WERI-Rb-1 (cell line): ENCODE data around the gene DGKZ.
A peak's percentile ranks its signal among the peaks of the same experiment; 100 is the strongest.
"Not testable (repeated sequence)": the region's sequence is repeated elsewhere in the genome, so short reads cannot be mapped to it uniquely, and the experiment has no call there.

Experiments used
- DNase-seq: peaks from one replicate; pipeline ENCODE4 v3.0.0-alpha.2; 2020
- H3K27ac ChIP-seq: fragments of 250-450 bp; sonication (Bioruptor Pico); 2 replicates; pipeline ENCODE4 v1.5.1; 2020; ENCODE audit warnings: mild to moderate bottlenecking, moderate library complexity
- H3K27me3 ChIP-seq: fragments of 250-450 bp; sonication (Bioruptor Pico); 2 replicates; pipeline ENCODE4 v1.5.1; 2021; ENCODE audit warnings: mild to moderate bottlenecking, low read depth, moderate library complexity; ENCODE audit not compliant: insufficient read depth, severe bottlenecking
- H3K36me3 ChIP-seq: fragments of 250-450 bp; sonication (Bioruptor Pico); 2 replicates; pipeline ENCODE4 v1.5.1; 2020; ENCODE audit warnings: mild to moderate bottlenecking, moderate library complexity
- H3K4me3 ChIP-seq: 2 replicates; pipeline ENCODE4 v1.5.1; 2011; ENCODE audit warnings: low read depth, mild to moderate bottlenecking, control low read depth, low read length
- H3K9me3 ChIP-seq: fragments of 250-450 bp; sonication (Bioruptor Pico); 2 replicates; pipeline ENCODE4 v1.5.1; 2021; ENCODE audit warnings: mild to moderate bottlenecking, moderate library complexity; ENCODE audit not compliant: severe bottlenecking
- TF ChIP-seq, protein P1 (sequence below): IDR thresholded peaks from 2 replicates; pipeline ENCODE4 v1.5.1; 2011; ENCODE audit warnings: low read depth, mild to moderate bottlenecking, control low read depth, inconsistent platforms, low read length

The DGKZ gene

DNA sequence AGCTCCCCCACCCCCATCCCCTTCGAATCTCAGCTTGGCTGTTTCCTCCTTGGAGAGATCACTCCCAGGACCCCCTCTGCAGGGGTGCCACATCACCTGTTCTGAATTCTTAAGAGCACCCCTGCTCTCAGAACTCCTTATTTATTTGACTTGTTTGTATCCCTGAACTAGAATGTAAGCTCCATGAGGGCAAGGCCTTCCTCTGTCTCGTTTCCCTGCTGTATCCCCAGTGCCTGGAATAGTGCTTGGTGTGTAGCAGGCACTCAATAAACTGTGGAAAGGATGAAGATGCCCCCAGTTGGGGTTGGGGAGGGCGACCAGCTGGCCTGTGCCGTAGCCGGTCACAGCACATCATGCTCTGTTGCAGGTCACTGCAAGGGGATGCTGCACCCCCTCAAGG lies 30.6 kb downstream of the DGKZ start:
- Histone ChIP-seq H3K27ac (no peak overlapping the region), H3K27me3 (no peaks in the 10 kb centered on the region), H3K4me3 (no peak overlapping the region), H3K9me3 (no peaks in the 10 kb centered on the region), H3K36me3 (peaks cover 55% of the 10 kb centered on the region)
- no peak for DNase-seq
- TF ChIP-seq, protein P1, sequence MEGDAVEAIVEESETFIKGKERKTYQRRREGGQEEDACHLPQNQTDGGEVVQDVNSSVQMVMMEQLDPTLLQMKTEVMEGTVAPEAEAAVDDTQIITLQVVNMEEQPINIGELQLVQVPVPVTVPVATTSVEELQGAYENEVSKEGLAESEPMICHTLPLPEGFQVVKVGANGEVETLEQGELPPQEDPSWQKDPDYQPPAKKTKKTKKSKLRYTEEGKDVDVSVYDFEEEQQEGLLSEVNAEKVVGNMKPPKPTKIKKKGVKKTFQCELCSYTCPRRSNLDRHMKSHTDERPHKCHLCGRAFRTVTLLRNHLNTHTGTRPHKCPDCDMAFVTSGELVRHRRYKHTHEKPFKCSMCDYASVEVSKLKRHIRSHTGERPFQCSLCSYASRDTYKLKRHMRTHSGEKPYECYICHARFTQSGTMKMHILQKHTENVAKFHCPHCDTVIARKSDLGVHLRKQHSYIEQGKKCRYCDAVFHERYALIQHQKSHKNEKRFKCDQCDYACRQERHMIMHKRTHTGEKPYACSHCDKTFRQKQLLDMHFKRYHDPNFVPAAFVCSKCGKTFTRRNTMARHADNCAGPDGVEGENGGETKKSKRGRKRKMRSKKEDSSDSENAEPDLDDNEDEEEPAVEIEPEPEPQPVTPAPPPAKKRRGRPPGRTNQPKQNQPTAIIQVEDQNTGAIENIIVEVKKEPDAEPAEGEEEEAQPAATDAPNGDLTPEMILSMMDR: no peak

DNA sequence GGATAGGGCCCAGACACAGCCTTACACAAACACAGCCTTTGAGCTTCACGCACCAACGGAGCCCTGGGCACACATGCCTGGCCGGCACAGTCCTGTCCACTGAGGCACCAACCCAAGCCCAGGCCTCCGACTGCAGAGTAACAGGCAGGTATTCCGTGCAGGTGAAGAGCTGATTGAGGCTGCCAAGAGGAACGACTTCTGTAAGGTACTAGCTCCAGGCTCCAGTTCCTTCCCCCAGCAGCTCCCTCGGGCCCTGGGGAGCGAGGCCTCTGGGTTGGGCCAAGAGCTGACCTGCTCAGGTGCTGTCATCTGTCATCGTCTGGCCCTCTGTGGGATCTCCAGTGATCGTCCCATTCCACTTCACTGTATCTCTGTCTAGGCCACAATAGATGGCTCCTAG lies 31.0 kb downstream of the DGKZ start:
- no peak overlapping the region for H3K4me3 ChIP-seq
- TF ChIP-seq, protein P1: no peak
- H3K27me3 ChIP-seq: no peaks in the 10 kb centered on the region
- H3K9me3 ChIP-seq: no peaks in the 10 kb centered on the region
- H3K27ac ChIP-seq: peak overlapping the region; percentile 61
- no peak for DNase-seq
- H3K36me3 ChIP-seq: peaks cover 59% of the 10 kb centered on the region

GRCh38 chr11:46378811-46379481 lies 31.7 kb downstream of the DGKZ start:
- Histone ChIP-seq H3K4me3 (no peak overlapping the region), H3K27me3 (no peaks in the 10 kb centered on the region), H3K9me3 (no peaks in the 10 kb centered on the region), H3K27ac (peak overlapping the region; percentile 61), H3K36me3 (peaks cover 66% of the 10 kb centered on the region)
- no peak for DNase-seq
- TF ChIP-seq, protein P1: no peak

- H3K4me3 ChIP-seq, H3K27me3 ChIP-seq, H3K9me3 ChIP-seq: not testable (repeated sequence)
- Histone ChIP-seq H3K36me3 (peaks cover 60% of the 10 kb centered on the region), H3K27ac (peak overlapping the region; percentile 61)
- DNase-seq: peak; percentile 90
These were observed 32.4 kb downstream of the DGKZ start for GRCh38 chr11:46379482-46380293.

- TF ChIP-seq, protein P1: no peak
- H3K4me3 ChIP-seq: peak overlapping the region; percentile 34
- no peaks in the 10 kb centered on the region for H3K9me3 ChIP-seq
- H3K36me3 ChIP-seq: peaks cover 52% of the 10 kb centered on the region
- peak overlapping the region; percentile 61 for H3K27ac ChIP-seq
- peak; percentile 58 for DNase-seq
- H3K27me3 ChIP-seq: no peaks in the 10 kb centered on the region
These were observed 33.2 kb downstream of the DGKZ start for GRCh38 chr11:46380340-46381047.
